GM18870 (cell line): ENCODE data around the gene YPEL2.
"Not testable (repeated sequence)": the region's sequence is repeated elsewhere in the genome, so short reads cannot be mapped to it uniquely, and the experiment has no call there.

Source experiments
- ATAC-seq: cut with Tn5 transposase; IDR thresholded peaks from one replicate; pipeline ENCODE4 v1.9.1; 2021; ENCODE audit warnings: moderate library complexity; ENCODE audit not compliant: unreplicated experiment

YPEL2 gene

GRCh38 chr17:59331129-59331928 is at the start of gene YPEL2:
YPEL2 (plus strand) TSS chr17:59331655; CDS start chr17:59353410, 21,755 bp downstream.
- ATAC-seq, result peak; percentile 63

GRCh38 chr17:59284317-59284716 is 47.1 kb upstream of the YPEL2 start:
- no peak for ATAC-seq

GRCh38 chr17:59287452-59287851 is 44.0 kb upstream of the YPEL2 start:
- ATAC-seq, result no peak

GRCh38 chr17:59287891-59288290 is 43.6 kb upstream of the YPEL2 start:
- no peak for ATAC-seq

GRCh38 chr17:59289981-59290301 is 41.5 kb upstream of the YPEL2 start:
- ATAC-seq, result no peak

- ATAC-seq, result not testable (repeated sequence)
Observed at GRCh38 chr17:59290302-59290998, 41.0 kb upstream of the YPEL2 start.

- no peak for ATAC-seq
Observed at GRCh38 chr17:59292174-59292523, 39.3 kb upstream of the YPEL2 start.

GRCh38 chr17:59296190-59296589 is 35.3 kb upstream of the YPEL2 start:
- ATAC-seq, result no peak

- ATAC-seq, result no peak
Observed at GRCh38 chr17:59298521-59298920, 32.9 kb upstream of the YPEL2 start.

- no peak for ATAC-seq
Observed at GRCh38 chr17:59299400-59300092, 31.9 kb upstream of the YPEL2 start.

GRCh38 chr17:59300941-59301340 is 30.5 kb upstream of the YPEL2 start:
- no peak for ATAC-seq

- no peak for ATAC-seq
Observed at GRCh38 chr17:59304811-59305210, 26.6 kb upstream of the YPEL2 start.

- no peak for ATAC-seq
Observed at GRCh38 chr17:59310263-59310920, 21.1 kb upstream of the YPEL2 start.

- ATAC-seq, result peak; percentile 47
Observed at GRCh38 chr17:59311051-59311468, 20.4 kb upstream of the YPEL2 start.

- not testable (repeated sequence) for ATAC-seq
Observed at GRCh38 chr17:59311521-59311920, 19.9 kb upstream of the YPEL2 start.

GRCh38 chr17:59315866-59316265 is 15.6 kb upstream of the YPEL2 start:
- no peak for ATAC-seq

GRCh38 chr17:59327121-59327980 is 4.1 kb upstream of the YPEL2 start:
- ATAC-seq, result no peak

GRCh38 chr17:59327981-59328290 is 3.5 kb upstream of the YPEL2 start:
- no peak for ATAC-seq

- no peak for ATAC-seq
Observed at GRCh38 chr17:59328601-59329000, 2.9 kb upstream of the YPEL2 start.

- ATAC-seq, result no peak
Observed at GRCh38 chr17:59329176-59330052, 2.0 kb upstream of the YPEL2 start.
